Activated T-helper 2 cell treated with anti-CD3 and anti-CD28 coated beads, Interferon-gamma antibody, Interleukin-2, Interleukin-4, amounts not matched to agents 10 μg/mL and 5 μg/mL and 100 μg/mL, durations not matched to agents 14 hours and 24 hours and 36 hours (primary cell): Measurements from ENCODE around the gene STX3. TPM values are rescaled to one million over a fixed set of nuclear protein-coding genes. Genes with fewer than 3 reads are reported as not detected.
"Not testable (repeated sequence)": the region's sequence is repeated elsewhere in the genome, so short reads cannot be mapped to it uniquely, and the experiment has no call there.

Experiments used
- DNase-seq: peaks from one replicate; pipeline ENCODE4 v3.0.0; 2021; ENCODE audit warnings: low spot score
- H3K27ac Mint-ChIP-seq: one replicate; pipeline ENCODE4 v1.8.0; 2021; ENCODE audit warnings: mixed read lengths
- H3K27me3 Mint-ChIP-seq: one replicate; pipeline ENCODE4 v1.8.0; 2021; ENCODE audit warnings: low read depth, mixed read lengths
- H3K36me3 Mint-ChIP-seq: one replicate; pipeline ENCODE4 v1.8.0; 2021; ENCODE audit warnings: low read depth, mixed read lengths
- H3K4me1 Mint-ChIP-seq: one replicate; pipeline ENCODE4 v1.8.0; 2021; ENCODE audit warnings: low read depth, mixed read lengths
- H3K4me3 Mint-ChIP-seq: one replicate; pipeline ENCODE4 v1.8.0; 2021; ENCODE audit warnings: low read depth, mild to moderate bottlenecking, moderate library complexity, mixed read lengths
- H3K9me3 Mint-ChIP-seq: one replicate; pipeline ENCODE4 v1.8.0; 2021; ENCODE audit warnings: mixed read lengths
- intact Hi-C: fragments of 100-400 bp; cut with micrococcal nuclease; formaldehyde crosslinking; loops from one replicate; pipeline ENCODE4 v1.15.1; 2023
- total RNA-seq: library from RNA; stranded (reverse); gene quantifications from 2 replicates; pipeline ENCODE4 v1.2.3, GENCODE V29; 2022

STX3 gene
- total RNA-seq, 1 donor from 2014 or later, result 9.9 TPM

GRCh38 chr11:59833602-59834001 lies 78.4 kb downstream of the STX3 start:
- H3K4me1 Mint-ChIP-seq, result peaks cover 8% of the 10 kb centered on the region
- H3K4me3 Mint-ChIP-seq, result no peak overlapping the region
- intact Hi-C loops, result no loop called here
- H3K9me3 Mint-ChIP-seq, result no peaks in the 10 kb centered on the region
- no peak overlapping the region for H3K27ac Mint-ChIP-seq
- H3K36me3 Mint-ChIP-seq, result no peaks in the 10 kb centered on the region
- no peak for DNase-seq
- peaks cover 12% of the 10 kb centered on the region for H3K27me3 Mint-ChIP-seq

DNA sequence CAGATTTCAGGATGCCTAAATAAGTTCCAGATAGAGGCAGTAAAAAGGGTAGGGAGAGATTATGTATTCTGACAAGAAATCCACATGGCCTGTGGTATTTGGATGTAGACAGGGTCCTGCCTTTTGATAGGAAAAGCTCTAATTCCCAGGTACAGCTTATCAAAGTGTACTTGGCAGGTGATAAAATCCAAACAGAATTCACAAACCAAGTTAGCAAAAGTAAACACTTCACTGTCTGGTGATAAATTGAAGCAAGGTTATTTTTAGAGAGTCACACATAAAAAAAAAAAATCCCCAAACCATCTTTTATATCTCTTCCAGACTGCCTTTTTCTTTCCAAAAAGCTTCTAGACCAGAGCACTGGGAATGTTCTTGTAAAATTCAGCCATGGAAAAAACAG lies 84.4 kb downstream of the STX3 start:
- H3K27ac Mint-ChIP-seq, result no peak overlapping the region
- peaks cover 6% of the 10 kb centered on the region for H3K4me1 Mint-ChIP-seq
- no peak for DNase-seq
- intact Hi-C loops, result no loop called here
- peaks cover 11% of the 10 kb centered on the region for H3K27me3 Mint-ChIP-seq
- no peaks in the 10 kb centered on the region for H3K9me3 Mint-ChIP-seq
- H3K4me3 Mint-ChIP-seq, result no peak overlapping the region
- H3K36me3 Mint-ChIP-seq, result no peaks in the 10 kb centered on the region

- no peak overlapping the region for H3K4me3 Mint-ChIP-seq
Measured at GRCh38 chr11:59841514-59841913, 86.3 kb downstream of the STX3 start.

DNA sequence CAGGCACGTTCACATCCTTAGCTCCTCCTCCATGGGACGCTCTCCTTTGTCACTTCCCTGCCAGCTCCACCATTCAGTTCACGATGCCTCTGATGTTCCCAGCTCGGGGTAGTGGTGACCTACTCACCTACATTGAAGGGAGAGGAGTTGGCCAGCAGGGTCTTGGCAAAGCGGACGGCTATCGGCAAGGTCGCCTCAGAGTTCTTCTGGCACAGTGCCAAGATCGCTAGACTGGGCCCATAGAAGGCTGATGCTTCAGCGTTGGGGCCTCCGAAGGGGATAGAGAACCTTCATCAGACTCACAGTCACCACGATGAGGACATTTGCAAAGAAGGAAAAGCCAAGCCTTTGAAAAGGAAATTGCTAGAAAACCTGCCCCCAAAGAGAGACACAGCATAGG lies 87.1 kb downstream of the STX3 start:
- Mint-ChIP-seq H3K4me1 (peaks cover 8% of the 10 kb centered on the region), H3K27ac (no peak overlapping the region), H3K27me3 (peaks cover 1% of the 10 kb centered on the region), H3K36me3 (no peaks in the 10 kb centered on the region), H3K4me3 (no peak overlapping the region), H3K9me3 (peaks cover under 1% of the 10 kb centered on the region)
- intact Hi-C loops, result no loop called here
- DNase-seq, result no peak

More at GRCh38 chr11:59841514-59841913, 86.3 kb downstream of the STX3 start:
- intact Hi-C loops, result no loop called here
- no peaks in the 10 kb centered on the region for H3K36me3 Mint-ChIP-seq
- no peaks in the 10 kb centered on the region for H3K9me3 Mint-ChIP-seq
- no peak for DNase-seq
- H3K27ac Mint-ChIP-seq, result no peak overlapping the region
- H3K27me3 Mint-ChIP-seq, result peaks cover 8% of the 10 kb centered on the region
- peaks cover 8% of the 10 kb centered on the region for H3K4me1 Mint-ChIP-seq

- Mint-ChIP-seq H3K9me3 (peaks cover 4% of the 10 kb centered on the region), H3K4me1 (peaks cover 8% of the 10 kb centered on the region), H3K27me3 (peaks cover 1% of the 10 kb centered on the region), H3K27ac (no peak within 1 kb of the TSS), H3K36me3 (no peaks in the 10 kb centered on the region), H3K4me3 (no peak within 1 kb of the TSS)
- no peak for DNase-seq
- intact Hi-C loops, result no loop called here
Measured at GRCh38 chr11:59845399-59845798, 90.2 kb downstream of the STX3 start, which contains the start of gene CBLIF. CBLIF (minus strand) TSS chr11:59845499; CDS start chr11:59845453, 46 bp downstream.

DNA sequence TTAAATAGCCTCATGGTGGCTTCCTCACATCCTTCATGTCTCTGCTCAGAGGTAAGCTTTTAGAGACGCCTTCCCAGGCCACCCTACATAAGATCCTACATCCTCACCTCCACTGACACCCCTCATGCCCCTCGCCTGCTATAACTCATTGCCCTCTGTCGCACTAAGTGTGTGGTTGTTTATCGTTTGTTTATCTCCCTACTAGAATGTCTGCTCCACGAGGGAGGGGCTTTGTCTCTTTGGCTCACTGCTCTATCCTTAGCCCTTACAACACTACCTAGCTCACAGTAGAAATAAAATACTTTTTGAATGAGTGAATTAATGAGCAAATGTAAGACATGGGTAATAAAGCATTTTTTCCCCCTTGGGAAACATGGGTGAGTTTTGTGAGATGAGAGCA lies 91.4 kb downstream of the STX3 start:
- Mint-ChIP-seq H3K4me1 (peaks cover 6% of the 10 kb centered on the region), H3K27ac (no peak overlapping the region), H3K9me3 (peaks cover 11% of the 10 kb centered on the region), H3K36me3 (no peaks in the 10 kb centered on the region), H3K27me3 (peaks cover 1% of the 10 kb centered on the region), H3K4me3 (no peak overlapping the region)
- intact Hi-C loops, result no loop called here
- no peak for DNase-seq

DNA sequence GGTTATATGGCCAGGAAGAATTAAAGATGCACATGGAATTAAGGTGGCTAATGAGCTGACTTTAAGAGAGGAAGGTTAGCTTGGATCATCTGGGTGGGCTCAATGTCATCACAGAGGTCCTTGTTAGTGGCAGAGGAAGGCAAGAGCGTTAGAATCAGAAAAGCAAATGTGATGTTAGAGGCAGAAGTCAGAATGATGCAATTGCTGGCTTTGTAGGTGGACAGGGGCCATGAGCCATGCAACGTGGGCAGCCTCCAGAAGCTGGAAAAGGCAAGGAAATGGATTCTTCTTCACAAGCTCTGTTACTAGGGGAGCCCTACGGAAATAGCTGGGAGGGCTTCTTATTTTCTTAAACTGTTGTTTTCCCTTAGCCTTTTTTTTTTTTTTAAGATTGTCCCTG lies 92.5 kb downstream of the STX3 start:
- Mint-ChIP-seq H3K27me3 (peaks cover 1% of the 10 kb centered on the region), H3K27ac (no peak overlapping the region), H3K4me1 (peaks cover 2% of the 10 kb centered on the region), H3K4me3 (no peak overlapping the region), H3K36me3 (no peaks in the 10 kb centered on the region), H3K9me3 (peaks cover 12% of the 10 kb centered on the region)
- intact Hi-C loops, result no loop called here
- DNase-seq, result no peak

DNA sequence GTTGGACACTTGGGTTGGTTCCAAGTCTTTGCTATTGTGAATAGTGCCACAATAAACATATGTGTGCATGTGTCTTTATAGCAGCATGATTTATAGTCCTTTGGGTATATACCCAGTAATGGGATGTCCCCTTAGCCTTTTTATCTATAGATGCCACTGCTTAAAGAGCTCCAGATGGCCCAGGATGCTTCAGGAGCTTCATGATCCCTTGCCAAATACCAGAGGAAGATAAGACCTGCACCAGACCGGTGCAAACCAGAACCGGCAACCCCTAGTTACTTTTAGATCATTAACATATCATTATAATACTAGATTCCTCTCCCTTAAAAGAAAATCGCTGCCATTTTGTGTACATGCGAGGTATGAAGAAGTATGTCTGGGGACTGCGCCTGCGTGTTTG lies 93.3 kb downstream of the STX3 start:
- H3K4me1 Mint-ChIP-seq, H3K27me3 Mint-ChIP-seq, DNase-seq, H3K36me3 Mint-ChIP-seq, H3K4me3 Mint-ChIP-seq, intact Hi-C loops, H3K27ac Mint-ChIP-seq: not testable (repeated sequence)
- H3K9me3 Mint-ChIP-seq, result peaks cover 12% of the 10 kb centered on the region

GRCh38 chr11:59849129-59849528 lies 94.0 kb downstream of the STX3 start:
- no peak for DNase-seq
- H3K36me3 Mint-ChIP-seq, result no peaks in the 10 kb centered on the region
- H3K9me3 Mint-ChIP-seq, result peaks cover 12% of the 10 kb centered on the region
- H3K4me3 Mint-ChIP-seq, result no peak overlapping the region
- H3K4me1 Mint-ChIP-seq, result peaks cover 5% of the 10 kb centered on the region
- H3K27ac Mint-ChIP-seq, result no peak overlapping the region
- H3K27me3 Mint-ChIP-seq, result no peaks in the 10 kb centered on the region
- intact Hi-C loops, result no loop called here

DNA sequence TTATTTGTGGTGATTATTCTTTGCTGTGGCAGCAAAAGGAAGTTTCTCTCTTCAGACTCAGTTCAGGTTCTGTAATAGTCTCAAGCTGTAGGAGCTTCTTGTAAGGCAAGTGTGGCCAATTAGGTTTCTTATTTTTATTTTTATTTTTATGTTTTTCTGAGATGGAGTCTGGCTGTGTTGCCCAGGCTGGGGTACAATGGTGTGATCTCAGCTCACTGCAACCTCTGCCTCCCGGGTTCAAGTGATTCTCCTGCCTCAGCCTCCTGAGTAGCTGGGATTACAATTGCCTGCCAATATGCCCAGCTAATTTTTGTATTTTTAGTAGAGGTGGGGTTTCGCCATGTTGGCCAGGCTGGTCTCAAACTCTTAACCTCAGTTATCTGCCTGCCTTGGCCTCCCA lies 94.4 kb downstream of the STX3 start:
- H3K36me3 Mint-ChIP-seq, H3K4me1 Mint-ChIP-seq, H3K27ac Mint-ChIP-seq, DNase-seq, H3K4me3 Mint-ChIP-seq, intact Hi-C loops, H3K27me3 Mint-ChIP-seq: not testable (repeated sequence)
- peaks cover 12% of the 10 kb centered on the region for H3K9me3 Mint-ChIP-seq

DNA sequence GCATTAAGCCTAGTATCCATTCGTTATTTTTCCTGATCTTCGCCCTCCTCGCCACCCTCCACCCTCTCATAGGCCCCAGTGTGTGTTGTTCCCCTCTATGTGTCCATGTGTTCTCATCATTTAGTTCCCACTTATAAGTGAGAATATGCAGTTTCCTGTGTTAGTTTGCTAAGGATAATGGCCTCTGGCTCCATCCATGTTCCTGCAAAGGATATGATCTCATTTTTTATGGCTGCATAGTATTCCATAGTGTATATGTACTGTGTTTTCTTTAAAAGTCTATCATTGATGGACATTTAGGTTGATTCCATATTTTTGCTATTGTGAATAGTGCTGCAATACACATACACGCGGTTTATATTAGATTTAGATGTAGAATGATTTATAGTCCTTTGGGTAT lies 96.2 kb downstream of the STX3 start:
- not testable (repeated sequence) for H3K36me3 Mint-ChIP-seq, DNase-seq, H3K27ac Mint-ChIP-seq, H3K4me3 Mint-ChIP-seq, H3K4me1 Mint-ChIP-seq, H3K27me3 Mint-ChIP-seq
- intact Hi-C loops, result loop anchor here (2.0 kb wide), 1 partner anchor 25 kb away; no protein-coding TSS in a partner anchor
- H3K9me3 Mint-ChIP-seq, result peaks cover 15% of the 10 kb centered on the region

GRCh38 chr11:59854871-59855270 lies 99.7 kb downstream of the STX3 start:
- DNase-seq, result no peak
- H3K4me3 Mint-ChIP-seq, result no peak overlapping the region
- intact Hi-C loops, result loop anchor here (5.0 kb wide), 2 partner anchors 238 to 352 kb away; partner anchors contain the start of gene OSBP
- peaks cover 16% of the 10 kb centered on the region for H3K9me3 Mint-ChIP-seq
- peaks cover 34% of the 10 kb centered on the region for H3K4me1 Mint-ChIP-seq
- no peak overlapping the region for H3K27ac Mint-ChIP-seq
- H3K36me3 Mint-ChIP-seq, result peaks cover 20% of the 10 kb centered on the region
- H3K27me3 Mint-ChIP-seq, result no peaks in the 10 kb centered on the region
